Measurements from ENCODE around the gene SDK1.

- TF ChIP-seq CTCF (IDR thresholded peaks at IDR 0.05 in 4 of 5, conservative IDR thresholded peaks at IDR 0.05 in 1 of 5) (no peak), POLR2A (IDR thresholded peaks at IDR 0.05) (no peak)
Observed at GRCh38 chr7:3917436-3917835, 616.4 kb downstream of the SDK1 start.
